IPS-18a (cell line): ENCODE results near the gene ARL3.
"Not testable (repeated sequence)": the region's sequence is repeated elsewhere in the genome, so short reads cannot be mapped to it uniquely, and the experiment has no call there.

Experiments used
- H3K27ac ChIP-seq: one replicate; pipeline ENCODE4 v1.5.1; 2013; ENCODE audit warnings: low read length
- H3K27me3 ChIP-seq: one replicate; pipeline ENCODE4 v1.6.1; 2013; ENCODE audit warnings: mild to moderate bottlenecking, low read length; ENCODE audit not compliant: control insufficient read depth, insufficient read depth
- H3K36me3 ChIP-seq: one replicate; pipeline ENCODE4 v1.6.1; 2013; ENCODE audit warnings: low read depth, low read length; ENCODE audit not compliant: control insufficient read depth
- H3K4me1 ChIP-seq: one replicate; pipeline ENCODE4 v1.6.1; 2013; ENCODE audit warnings: low read depth, low read length; ENCODE audit not compliant: control insufficient read depth
- H3K4me3 ChIP-seq: one replicate; pipeline ENCODE4 v1.5.1; 2013; ENCODE audit warnings: low read length
- H3K9ac ChIP-seq: one replicate; pipeline ENCODE4 v1.6.1; 2013; ENCODE audit warnings: mild to moderate bottlenecking, low read length, moderate library complexity
- H3K9me3 ChIP-seq: one replicate; pipeline ENCODE4 v1.6.1; 2013; ENCODE audit warnings: low read depth, low read length; ENCODE audit not compliant: control insufficient read depth

Gene ARL3

DNA sequence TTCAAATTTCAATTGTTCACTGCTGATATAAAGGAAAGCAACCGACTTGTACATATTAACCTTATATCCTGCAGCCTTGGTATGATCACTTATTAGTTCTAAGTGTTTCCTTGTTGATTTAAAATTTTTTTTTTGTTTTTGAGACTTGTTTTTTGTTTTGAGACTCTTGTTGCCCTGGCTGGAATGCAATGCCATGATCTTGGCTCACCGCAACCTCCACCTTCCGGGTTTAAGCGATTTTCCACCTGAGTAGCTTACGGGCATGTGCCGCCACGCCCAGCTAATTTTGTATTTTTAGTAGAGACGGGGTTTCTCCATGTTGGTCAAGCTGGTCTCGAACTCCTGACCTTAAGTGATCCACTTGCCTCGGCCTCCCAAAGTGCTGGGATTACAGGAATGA is 18.8 kb downstream of the ARL3 start:
- H3K27me3 ChIP-seq, H3K4me3 ChIP-seq, H3K9ac ChIP-seq, H3K27ac ChIP-seq, H3K4me1 ChIP-seq, H3K9me3 ChIP-seq: not testable (repeated sequence)
- H3K36me3 ChIP-seq = peaks cover 26% of the 10 kb centered on the region

DNA sequence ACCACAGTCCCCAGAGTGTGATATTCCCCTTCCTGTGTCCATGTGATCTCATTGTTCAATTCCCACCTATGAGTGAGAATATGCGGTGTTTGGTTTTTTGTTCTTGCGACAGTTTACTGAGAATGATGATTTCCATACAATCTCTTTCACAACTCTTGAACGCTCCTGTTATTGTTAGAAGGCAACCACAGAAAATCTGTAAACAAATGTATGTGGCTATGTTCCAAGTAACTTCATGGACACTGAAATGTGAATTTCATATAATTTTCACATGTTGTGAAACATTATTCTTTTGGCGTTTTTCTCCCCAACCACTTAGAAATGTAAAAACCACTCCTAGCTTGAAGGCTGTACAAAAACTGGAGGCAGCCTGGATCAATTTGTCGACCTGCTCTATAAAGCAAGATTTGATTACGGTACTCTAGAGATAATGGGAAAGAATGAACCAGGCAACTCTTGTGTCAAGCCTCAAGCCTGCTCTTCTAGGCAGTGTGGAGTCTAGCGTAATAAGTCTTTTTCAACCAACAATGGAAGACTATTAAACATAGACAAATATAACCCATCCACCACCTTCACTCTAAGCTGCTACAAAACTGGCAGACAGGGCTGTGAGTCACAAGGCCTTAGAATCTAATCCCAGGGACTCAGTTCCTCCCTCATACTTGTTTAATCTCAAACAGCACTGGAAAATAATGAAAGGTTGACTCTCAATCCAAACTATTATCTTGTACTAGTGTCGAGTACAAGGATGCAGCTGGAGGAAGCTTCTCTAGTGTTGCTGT is 22.7 kb downstream of the ARL3 start:
- Histone ChIP-seq H3K27ac (no peak overlapping the region), H3K4me1 (no peaks in the 10 kb centered on the region), H3K9me3 (no peaks in the 10 kb centered on the region), H3K36me3 (peaks cover 16% of the 10 kb centered on the region), H3K4me3 (no peak overlapping the region), H3K9ac (no peak overlapping the region), H3K27me3 (no peaks in the 10 kb centered on the region)

DNA sequence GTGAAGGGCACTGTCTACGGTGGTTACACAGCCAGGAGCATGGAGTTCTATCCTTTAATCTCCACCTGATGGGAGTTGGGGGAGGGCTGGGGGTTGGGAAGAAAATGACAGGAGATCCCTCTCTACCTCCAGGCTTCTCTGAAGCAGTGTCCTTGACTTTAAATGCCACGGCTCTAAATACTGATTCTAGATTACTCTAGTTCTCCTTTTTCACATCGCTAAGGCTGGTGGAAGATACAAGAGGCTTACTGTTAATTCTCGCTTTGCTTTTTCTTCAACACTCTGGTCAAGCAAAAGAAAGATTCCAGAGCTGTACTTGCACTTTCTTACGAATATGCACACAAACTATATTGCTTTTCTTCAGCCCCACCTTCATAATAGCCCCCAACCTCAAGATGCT is 30.5 kb downstream of the ARL3 start:
- Histone ChIP-seq H3K4me1 (peaks cover 5% of the 10 kb centered on the region), H3K9me3 (no peaks in the 10 kb centered on the region), H3K27ac (no peak overlapping the region), H3K9ac (no peak overlapping the region), H3K4me3 (no peak overlapping the region), H3K27me3 (no peaks in the 10 kb centered on the region), H3K36me3 (peaks cover 11% of the 10 kb centered on the region)

DNA sequence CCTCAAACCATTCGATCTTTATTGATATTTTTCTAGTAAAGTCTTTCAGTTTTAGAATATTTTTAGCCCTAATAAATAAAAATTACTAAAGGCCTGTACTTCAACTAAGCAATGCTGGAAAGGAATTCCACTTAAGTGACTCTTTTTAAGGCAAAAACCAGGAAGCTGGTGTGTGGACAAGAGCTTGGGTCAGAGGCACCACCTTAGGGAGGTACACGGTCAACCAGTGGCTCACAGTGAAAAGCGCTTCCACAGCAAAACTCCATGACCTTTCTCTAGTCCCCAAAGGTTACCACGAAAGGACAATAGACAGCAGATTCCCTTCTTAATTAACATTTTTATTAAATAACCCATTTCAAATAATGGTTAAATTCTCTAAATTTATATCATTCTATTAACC is 31.2 kb downstream of the ARL3 start:
- Histone ChIP-seq H3K4me3 (no peak overlapping the region), H3K27me3 (no peaks in the 10 kb centered on the region), H3K9me3 (no peaks in the 10 kb centered on the region), H3K9ac (no peak overlapping the region), H3K27ac (no peak overlapping the region), H3K4me1 (peaks cover 12% of the 10 kb centered on the region), H3K36me3 (peaks cover 9% of the 10 kb centered on the region)

DNA sequence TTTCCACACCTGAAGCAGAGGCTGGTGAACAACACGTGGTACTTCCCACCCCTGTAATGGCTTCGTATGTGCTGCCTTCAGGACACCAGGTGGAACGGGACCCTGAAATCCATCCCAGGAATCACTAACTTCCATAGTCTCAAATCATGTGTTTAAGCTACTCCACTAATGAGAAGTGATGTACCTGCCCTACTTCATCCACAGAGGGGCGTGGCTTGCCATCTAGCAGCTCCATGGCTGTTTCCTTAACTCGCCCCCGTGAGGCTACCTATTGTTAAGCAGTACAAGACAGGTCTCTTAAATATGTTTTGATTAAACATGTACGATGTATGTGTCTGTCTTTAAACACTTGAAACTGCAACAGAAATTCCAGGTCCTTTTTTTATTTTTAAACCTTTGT is 31.8 kb downstream of the ARL3 start:
- Histone ChIP-seq H3K9me3 (no peaks in the 10 kb centered on the region), H3K27ac (no peak overlapping the region)

DNA sequence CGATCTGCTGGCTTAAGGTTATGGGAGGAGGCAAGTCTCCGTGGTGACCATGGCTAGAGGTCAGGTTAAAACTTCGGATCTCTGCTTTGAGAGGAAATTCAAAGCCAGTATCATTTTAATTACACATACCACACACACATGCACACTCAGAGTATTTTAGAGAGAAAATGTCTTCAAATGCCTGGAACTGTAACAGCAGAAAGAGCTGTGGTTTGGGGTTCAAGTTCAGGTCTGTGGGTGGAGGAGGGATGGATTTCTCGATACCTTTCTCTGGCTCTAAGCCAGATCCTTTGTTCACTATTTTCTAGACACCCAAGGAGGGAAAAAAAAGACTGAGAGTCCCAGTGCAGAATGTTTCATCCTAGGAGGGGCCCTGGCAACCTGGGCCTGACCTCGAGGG is 32.5 kb downstream of the ARL3 start:
- H3K9ac ChIP-seq = no peak overlapping the region
- H3K9me3 ChIP-seq = no peaks in the 10 kb centered on the region
- no peak overlapping the region for H3K4me3 ChIP-seq
- H3K4me1 ChIP-seq = peaks cover 24% of the 10 kb centered on the region
- peaks cover 5% of the 10 kb centered on the region for H3K36me3 ChIP-seq
- no peaks in the 10 kb centered on the region for H3K27me3 ChIP-seq
- no peak overlapping the region for H3K27ac ChIP-seq

More for the DNA sequence above, 31.8 kb downstream of the ARL3 start:
- Histone ChIP-seq H3K9ac (no peak overlapping the region), H3K4me3 (no peak overlapping the region), H3K36me3 (peaks cover 5% of the 10 kb centered on the region), H3K4me1 (peaks cover 17% of the 10 kb centered on the region), H3K27me3 (no peaks in the 10 kb centered on the region)

DNA sequence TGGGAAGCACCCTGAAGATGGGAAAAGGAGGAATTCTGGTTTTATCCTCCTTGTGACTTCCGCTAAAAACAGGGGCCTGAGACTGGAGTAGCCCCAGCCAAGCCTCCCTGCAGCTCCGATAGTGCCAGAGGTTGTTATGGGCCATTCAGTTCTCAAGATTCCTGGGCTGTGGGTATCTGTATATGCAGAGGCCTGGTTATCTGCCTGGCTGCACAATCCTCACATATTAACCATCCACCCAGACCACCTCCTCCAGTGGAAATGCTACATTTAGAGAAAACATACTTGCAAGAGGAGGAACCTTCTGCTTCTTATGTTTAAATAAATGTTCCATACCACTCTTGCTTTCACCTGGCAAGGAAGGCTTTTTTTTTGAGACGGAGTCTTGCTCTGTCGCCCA is 34.6 kb downstream of the ARL3 start:
- no peak overlapping the region for H3K27ac ChIP-seq

DNA sequence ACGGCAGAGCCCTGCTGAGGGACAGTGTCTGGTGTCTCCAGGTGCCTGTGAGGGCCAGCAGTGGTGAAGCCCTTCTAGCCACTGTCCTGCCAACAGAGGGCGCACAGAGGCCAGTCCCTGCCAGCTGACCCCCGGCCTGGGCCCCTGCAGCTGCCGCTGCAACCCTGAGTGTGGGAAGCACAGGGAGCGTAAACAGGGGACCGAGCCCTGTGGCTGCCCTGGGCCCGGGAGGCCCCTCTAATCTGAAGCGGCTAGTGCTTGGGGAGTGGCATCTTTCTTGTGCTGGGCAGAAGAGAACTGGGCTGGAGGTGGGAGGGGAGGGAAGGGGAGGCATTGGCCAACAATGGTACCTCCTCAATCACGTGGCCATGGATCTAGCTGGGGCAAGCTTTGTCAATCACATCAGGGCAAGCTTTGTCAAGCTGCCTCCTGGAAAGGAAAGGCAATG is 35.3 kb downstream of the ARL3 start:
- Histone ChIP-seq H3K27ac (no peak overlapping the region), H3K4me1 (peaks cover 46% of the 10 kb centered on the region), H3K4me3 (no peak overlapping the region), H3K27me3 (no peaks in the 10 kb centered on the region), H3K36me3 (no peaks in the 10 kb centered on the region), H3K9me3 (no peaks in the 10 kb centered on the region), H3K9ac (no peak overlapping the region)

More for the DNA sequence above, 34.6 kb downstream of the ARL3 start:
- peaks cover 39% of the 10 kb centered on the region for H3K4me1 ChIP-seq
- no peak overlapping the region for H3K9ac ChIP-seq
- no peaks in the 10 kb centered on the region for H3K36me3 ChIP-seq
- H3K4me3 ChIP-seq = no peak overlapping the region
- H3K9me3 ChIP-seq = no peaks in the 10 kb centered on the region
- H3K27me3 ChIP-seq = no peaks in the 10 kb centered on the region

DNA sequence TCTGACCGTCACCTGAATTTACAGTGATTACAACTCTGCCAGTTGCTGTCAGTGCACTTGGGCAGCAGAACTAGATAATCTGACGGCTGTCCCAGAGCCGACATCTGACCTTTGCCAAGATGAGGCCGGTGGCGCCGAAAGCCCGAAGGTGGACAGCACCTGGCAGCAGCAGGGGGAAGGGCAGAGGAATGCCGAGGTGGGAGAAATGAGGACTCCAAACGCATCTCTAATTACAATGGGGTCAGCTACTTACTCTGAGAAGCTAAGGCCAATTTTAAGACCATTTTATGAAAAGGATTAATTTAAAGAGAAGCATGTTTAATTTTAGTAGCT is 36.2 kb downstream of the ARL3 start:
- H3K27ac ChIP-seq = no peak overlapping the region

DNA sequence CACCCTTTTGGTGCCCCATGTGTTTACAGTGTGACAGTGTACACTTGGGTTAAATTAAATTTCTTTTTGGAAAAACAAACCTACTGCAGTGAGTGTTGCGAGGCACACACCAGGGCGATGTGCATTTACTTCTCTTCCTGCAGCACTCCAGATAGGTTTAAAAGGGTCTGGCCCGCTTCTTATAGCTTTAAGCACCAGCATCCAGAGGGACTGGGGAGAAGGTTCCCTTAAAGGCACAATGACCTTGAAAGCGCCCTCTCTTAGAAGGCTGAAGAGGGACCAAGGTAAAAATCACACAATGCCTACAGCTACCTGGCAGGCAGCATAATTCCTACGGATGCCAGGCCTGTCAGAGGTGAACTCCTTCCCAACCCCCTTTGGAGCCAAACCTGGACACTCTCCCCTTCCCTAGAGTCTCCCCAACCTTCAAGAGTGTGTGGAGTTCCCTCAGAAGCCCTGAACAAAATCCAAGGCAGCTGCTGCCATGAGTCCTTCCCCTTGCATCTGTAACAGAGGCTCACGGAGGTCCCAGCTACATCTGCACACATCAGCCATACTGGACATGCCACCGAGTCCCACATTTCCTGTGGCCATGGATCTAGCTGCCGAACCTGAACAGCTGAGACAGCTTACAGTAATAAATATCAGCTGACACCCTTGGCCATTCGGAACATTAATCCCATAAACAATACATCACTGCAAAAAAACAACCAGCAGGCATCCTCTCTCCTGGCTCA is 36.7 kb downstream of the ARL3 start:
- Histone ChIP-seq H3K9ac (no peak overlapping the region), H3K4me1 (peaks cover 51% of the 10 kb centered on the region), H3K27ac (no peak overlapping the region)

More for the DNA sequence above, 36.2 kb downstream of the ARL3 start:
- H3K27me3 ChIP-seq = no peaks in the 10 kb centered on the region
- no peak overlapping the region for H3K9ac ChIP-seq
- H3K9me3 ChIP-seq = no peaks in the 10 kb centered on the region
- H3K4me3 ChIP-seq = no peak overlapping the region
- peaks cover 51% of the 10 kb centered on the region for H3K4me1 ChIP-seq
- H3K36me3 ChIP-seq = no peaks in the 10 kb centered on the region

DNA sequence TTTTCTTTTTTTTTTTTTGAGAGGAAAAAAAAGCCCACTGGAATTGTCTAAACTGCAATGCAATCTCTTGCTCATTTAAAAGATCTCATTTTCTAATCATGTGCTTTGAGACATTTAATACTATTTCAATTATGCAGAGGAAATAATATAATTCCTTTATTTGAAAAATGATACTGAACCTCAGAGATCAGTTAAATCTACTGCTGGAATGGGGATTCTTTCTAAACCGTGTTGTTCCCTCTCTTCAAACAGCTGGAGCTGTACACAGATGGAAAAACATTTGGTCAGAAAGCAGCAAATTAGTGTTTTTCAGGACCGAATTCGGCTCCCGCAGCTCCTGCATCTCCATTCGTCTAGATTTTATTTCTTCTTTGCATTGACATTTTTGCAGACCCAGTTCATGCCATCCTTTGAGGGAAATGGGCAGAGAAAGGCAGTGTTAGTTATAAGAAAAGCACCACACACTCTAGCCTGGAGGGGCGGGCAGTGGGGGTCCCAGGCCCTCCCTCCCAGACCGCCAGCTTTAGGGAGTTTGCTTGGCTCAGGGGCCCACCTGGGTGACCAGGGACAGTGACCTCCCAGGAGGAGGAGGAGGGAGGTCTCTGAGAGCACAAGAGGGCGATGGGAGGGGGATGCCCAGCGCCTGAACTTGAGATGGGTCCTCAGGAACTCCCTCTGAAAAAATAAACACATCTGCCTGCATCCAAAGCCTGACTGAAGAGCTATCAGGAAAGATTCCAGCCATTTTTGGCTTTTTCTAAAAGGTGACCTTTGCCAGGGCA is 37.5 kb downstream of the ARL3 start:
- no peak overlapping the region for H3K27ac ChIP-seq
- no peak overlapping the region for H3K4me3 ChIP-seq
- H3K4me1 ChIP-seq = peaks cover 51% of the 10 kb centered on the region
- H3K9ac ChIP-seq = no peak overlapping the region
- no peaks in the 10 kb centered on the region for H3K36me3 ChIP-seq
- no peaks in the 10 kb centered on the region for H3K27me3 ChIP-seq
- no peaks in the 10 kb centered on the region for H3K9me3 ChIP-seq

More for the DNA sequence above, 36.7 kb downstream of the ARL3 start:
- Histone ChIP-seq H3K4me3 (no peak overlapping the region), H3K27me3 (no peaks in the 10 kb centered on the region), H3K36me3 (no peaks in the 10 kb centered on the region), H3K9me3 (no peaks in the 10 kb centered on the region)
